GM12873 (cell line): Measurements from ENCODE around the gene H2BK1.

Experiments used
- TF ChIP-seq, protein P1 (sequence below): IDR thresholded peaks from 2 replicates; pipeline ENCODE4 v1.5.1; 2012; ENCODE audit warnings: low read depth, mild to moderate bottlenecking, moderate library complexity, low read length, control low read depth; ENCODE audit not compliant: insufficient read depth; ENCODE audit errors: missing control alignments

Gene H2BK1

GRCh38 chr7:151235091-151235787 is 25.0 kb upstream of the H2BK1 start:
- TF ChIP-seq, protein P1, sequence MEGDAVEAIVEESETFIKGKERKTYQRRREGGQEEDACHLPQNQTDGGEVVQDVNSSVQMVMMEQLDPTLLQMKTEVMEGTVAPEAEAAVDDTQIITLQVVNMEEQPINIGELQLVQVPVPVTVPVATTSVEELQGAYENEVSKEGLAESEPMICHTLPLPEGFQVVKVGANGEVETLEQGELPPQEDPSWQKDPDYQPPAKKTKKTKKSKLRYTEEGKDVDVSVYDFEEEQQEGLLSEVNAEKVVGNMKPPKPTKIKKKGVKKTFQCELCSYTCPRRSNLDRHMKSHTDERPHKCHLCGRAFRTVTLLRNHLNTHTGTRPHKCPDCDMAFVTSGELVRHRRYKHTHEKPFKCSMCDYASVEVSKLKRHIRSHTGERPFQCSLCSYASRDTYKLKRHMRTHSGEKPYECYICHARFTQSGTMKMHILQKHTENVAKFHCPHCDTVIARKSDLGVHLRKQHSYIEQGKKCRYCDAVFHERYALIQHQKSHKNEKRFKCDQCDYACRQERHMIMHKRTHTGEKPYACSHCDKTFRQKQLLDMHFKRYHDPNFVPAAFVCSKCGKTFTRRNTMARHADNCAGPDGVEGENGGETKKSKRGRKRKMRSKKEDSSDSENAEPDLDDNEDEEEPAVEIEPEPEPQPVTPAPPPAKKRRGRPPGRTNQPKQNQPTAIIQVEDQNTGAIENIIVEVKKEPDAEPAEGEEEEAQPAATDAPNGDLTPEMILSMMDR: no peak

DNA sequence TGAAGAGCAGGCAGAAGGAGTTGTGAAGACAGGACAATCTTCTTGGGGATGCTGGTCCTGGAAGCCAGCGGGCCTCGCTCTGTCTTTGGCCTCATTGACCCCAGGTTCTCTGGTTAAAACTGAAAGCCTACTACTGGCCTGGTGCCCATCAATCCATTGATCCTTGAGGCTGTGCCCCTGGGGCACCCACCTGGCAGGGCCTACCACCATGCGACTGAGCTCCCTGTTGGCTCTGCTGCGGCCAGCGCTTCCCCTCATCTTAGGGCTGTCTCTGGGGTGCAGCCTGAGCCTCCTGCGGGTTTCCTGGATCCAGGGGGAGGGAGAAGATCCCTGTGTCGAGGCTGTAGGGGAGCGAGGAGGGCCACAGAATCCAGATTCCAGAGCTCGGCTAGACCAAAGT is 23.5 kb upstream of the H2BK1 start:
- TF ChIP-seq, protein P1: no peak

DNA sequence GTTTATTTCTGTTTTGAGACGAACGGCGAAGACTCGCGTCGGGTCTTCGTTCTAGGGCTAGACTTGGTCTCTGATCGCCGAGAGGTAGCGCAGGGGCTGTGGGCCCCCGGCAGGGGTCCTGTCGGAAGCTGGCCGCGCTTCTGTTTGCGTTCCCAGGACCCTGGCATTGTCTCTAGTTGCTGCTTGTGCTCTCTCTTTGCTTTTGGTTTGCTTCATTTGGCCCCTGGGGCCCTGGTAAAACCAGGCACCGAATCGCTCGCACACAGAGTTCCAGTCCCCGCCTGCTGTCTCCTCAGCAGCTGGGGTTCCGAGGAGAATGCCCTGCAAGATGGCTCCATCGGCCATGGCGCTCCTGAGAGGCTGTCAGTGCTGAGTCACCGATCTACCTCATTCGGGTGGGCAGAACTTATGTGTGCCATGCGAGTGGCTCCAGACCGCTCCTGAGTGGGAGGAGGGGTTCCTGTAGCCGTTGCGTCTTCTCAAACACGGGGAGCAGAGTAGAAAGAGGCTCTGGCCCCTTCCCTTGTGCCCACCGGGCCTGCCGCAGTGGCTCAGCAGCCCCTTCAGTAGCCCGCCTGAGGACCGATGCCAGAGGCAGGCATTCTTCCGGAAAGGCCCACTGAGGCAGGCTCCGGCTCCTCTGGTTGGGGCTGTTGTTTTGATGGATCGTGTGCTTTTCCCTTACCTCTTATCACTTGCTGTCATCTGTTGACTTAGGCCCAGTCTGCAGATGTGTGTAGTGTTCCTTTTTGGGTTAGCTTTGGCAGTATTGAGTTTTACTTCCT is 22.8 kb upstream of the H2BK1 start:
- TF ChIP-seq, protein P1: peak; percentile 2

DNA sequence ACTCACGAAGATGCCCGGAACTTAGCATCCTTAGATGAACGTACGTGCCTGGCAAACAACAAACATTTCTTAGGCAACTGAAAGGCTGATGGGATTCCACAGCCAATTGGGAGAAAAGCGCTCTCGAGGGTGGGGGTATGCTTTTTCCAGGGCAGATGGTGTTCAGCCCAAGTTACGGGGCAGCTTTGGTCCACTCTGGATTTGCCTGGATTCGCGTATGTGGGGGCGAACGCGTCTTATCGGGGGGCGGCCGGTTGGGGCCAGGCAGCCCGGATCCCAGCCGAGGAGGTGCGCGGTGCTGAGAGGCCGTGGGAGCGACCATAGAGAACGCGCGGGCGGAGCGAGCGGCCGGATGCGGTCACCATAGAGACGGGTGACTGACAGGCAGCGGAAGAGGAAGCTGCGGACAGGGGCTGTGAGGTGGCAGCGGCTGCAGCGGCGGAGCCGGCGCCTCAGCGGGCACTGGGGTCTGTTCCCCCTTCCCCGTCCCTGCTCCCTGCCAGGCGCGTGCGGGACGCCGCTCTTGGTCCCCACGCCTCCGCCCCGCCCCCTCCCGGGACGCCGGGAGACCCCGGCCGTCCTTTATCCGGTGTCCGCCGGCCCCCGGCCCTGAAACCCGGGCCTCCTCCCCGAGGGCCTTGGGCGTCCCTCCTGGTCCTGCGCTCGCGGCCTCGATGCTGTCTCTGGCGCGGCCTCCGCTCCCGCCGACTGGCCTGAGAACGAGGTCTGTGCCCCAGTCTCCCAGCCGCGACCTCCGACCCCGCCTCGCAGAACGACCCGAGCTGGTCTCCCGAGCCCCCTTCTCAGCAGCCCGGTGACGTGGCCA is 22.0 kb upstream of the H2BK1 start, which contains the start of gene CHPF2:
CHPF2 (plus strand) TSS at position 393 of the 826 bp plus-strand sequence. CDS start 1,529 bp downstream, outside the sequence.
- TF ChIP-seq, protein P1: no peak

DNA sequence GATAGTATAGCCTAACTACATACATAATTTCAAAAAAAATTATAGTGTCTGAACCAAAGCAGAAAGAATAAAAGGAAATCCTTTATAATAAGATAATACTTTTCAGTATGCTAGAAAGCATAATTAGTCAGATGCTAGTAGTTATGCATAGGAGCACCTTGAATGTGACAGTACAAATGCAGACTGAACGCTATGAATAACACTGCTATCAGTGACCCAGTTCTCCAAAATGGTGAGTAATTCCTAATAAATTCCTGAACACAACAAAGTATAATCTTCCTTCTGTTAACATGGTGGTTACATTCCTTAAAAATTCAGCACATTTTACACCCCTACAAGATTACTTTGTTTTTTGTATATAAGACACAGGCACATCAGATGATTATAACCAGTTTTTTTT is 20.8 kb upstream of the H2BK1 start:
- TF ChIP-seq, protein P1: no peak

DNA sequence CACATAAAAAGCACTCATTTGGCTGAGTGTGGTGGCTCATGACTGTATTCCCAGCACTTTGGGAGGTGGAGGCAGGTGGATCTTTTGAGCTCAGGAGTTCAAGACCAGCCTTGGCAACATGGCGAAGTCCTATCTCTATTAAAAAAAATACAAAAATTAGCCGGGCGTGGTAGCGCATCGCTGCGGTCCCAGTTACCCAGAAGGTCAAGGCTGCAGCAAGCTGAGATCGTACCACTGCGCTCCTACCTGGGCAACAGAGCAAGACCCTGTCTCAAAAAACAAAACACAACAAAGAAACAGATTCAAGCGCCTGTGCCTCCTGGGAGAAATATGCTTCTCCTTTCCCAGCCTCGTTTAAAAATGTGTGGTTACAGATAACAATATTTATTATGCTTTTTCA is 19.0 kb upstream of the H2BK1 start:
- TF ChIP-seq, protein P1: no peak
